HCT116 (cell line): ENCODE results near the gene CCDC126. TPM values are rescaled to one million over a fixed set of nuclear protein-coding genes. Genes with fewer than 3 reads are reported as not detected.

Experiments used
- ATAC-seq: fragments of 200-7000 bp; cut with Tn5 transposase; 2 replicates; pipeline ENCODE4 v1.9.1; 2020; ENCODE audit warnings: mild to moderate bottlenecking, moderate library complexity
- BruUV-seq: library from RNA; stranded (reverse); fragments of 400-500 nt; replicated peaks from 2 replicates; lab custom pipeline; 2021; lab: Mats Ljungman, UMichigan
- CTCF ChIA-PET: fragments of 300-600 bp; sonication (Branson Sonifier 250); formaldehyde crosslinking; loops from one replicate; lab custom pipeline; 2021; ENCODE audit warnings: antibody characterized with exemption; lab: Charles Lee
- POLR2A ChIA-PET: fragments of 300-600, 350-600 bp; sonication (Branson Sonifier 250); formaldehyde crosslinking; loops from one replicate; lab custom pipeline; 2021; ENCODE audit warnings: antibody characterized with exemption; lab: Charles Lee
- RAD21 ChIA-PET, 2 experiments: fragments of 300-600 bp; sonication (Branson Sonifier 250); formaldehyde crosslinking; loops; one replicate each; lab custom pipeline; 2023; ENCODE audit warnings: low total read pairs in 2 of 2; ENCODE audit not compliant: uncharacterized antibody in 2 of 2, unreplicated experiment in 2 of 2, low non-redundant PET in 1 of 2; lab: Charles Lee
- DNase-seq: peaks from one replicate; pipeline ENCODE4 v3.0.0-alpha.2; 2010; ENCODE audit warnings: low read depth, low spot score
- H2AFZ ChIP-seq: fragments of 200-600 bp; shearing (Covaris generic), sonication (generic); 2 replicates; pipeline ENCODE4 v1.6.1; 2017; ENCODE audit warnings: low read depth, mixed run types, mixed read lengths, antibody characterized with exemption, low read length; ENCODE audit not compliant: poor library complexity, severe bottlenecking
- H3K27ac ChIP-seq: 2 replicates; pipeline ENCODE4 v1.5.1; 2012; ENCODE audit warnings: low read depth, low read length
- H3K27me3 ChIP-seq: fragments of 200-600 bp; sonication (generic); 2 replicates; pipeline ENCODE4 v1.6.1; 2016; ENCODE audit warnings: mixed run types, low read length, mixed read lengths; ENCODE audit not compliant: insufficient read depth
- H3K36me3 ChIP-seq, 2 experiments: fragments of 200-500 bp in 1 of 2; fragments of 200-600 bp in 1 of 2; sonication (Bioruptor generic) in 1 of 2; sonication (generic) in 1 of 2; 2 replicates each; pipeline versions ENCODE4 v1.5.1 to v1.6.1; 2014 to 2016; ENCODE audit warnings: low read length in 2 of 2, inconsistent platforms in 1 of 2, mixed read lengths in 1 of 2, mixed run types in 1 of 2; ENCODE audit not compliant: insufficient read depth in 2 of 2, control insufficient read depth in 1 of 2
- H3K4me1 ChIP-seq, 2 experiments: fragments of 200-600 bp in 1 of 2; sonication (generic) in 1 of 2; 2 replicates each; pipeline versions ENCODE4 v1.5.1 to v1.6.1; 2012 to 2017; ENCODE audit warnings: low read length in 2 of 2, inconsistent platforms in 1 of 2, mild to moderate bottlenecking in 1 of 2, mixed read lengths in 1 of 2, mixed run types in 1 of 2, moderate library complexity in 1 of 2; ENCODE audit not compliant: insufficient read depth in 2 of 2, control insufficient read depth in 1 of 2
- H3K4me2 ChIP-seq: fragments of 200-600 bp; sonication (generic); 2 replicates; pipeline ENCODE4 v1.6.1; 2017; ENCODE audit warnings: mixed run types, low read length, mixed read lengths
- H3K4me3 ChIP-seq, 2 experiments: fragments of 200-600 bp in 1 of 2; sonication (generic) in 1 of 2; replicated peaks in 1 of 2; 2 replicates each; pipeline ENCODE4 v1.5.1; 2011 to 2016; ENCODE audit warnings: low read length in 2 of 2, control low read depth in 1 of 2, low read depth in 1 of 2, mild to moderate bottlenecking in 1 of 2, mixed read lengths in 1 of 2, mixed run types in 1 of 2
- H3K79me2 ChIP-seq: fragments of 200-600 bp; sonication (generic); 2 replicates; pipeline ENCODE4 v1.6.1; 2017; ENCODE audit warnings: mild to moderate bottlenecking, mixed run types, low read length, moderate library complexity, mixed read lengths; ENCODE audit not compliant: insufficient read depth
- H3K9ac ChIP-seq: fragments of 200-600 bp; sonication (generic); 2 replicates; pipeline ENCODE4 v1.6.1; 2016; ENCODE audit warnings: low read length, mixed read lengths
- H3K9me2 ChIP-seq: fragments of 200-600 bp; sonication (generic), shearing (Covaris generic); 2 replicates; pipeline ENCODE4 v1.6.1; 2017; ENCODE audit warnings: mixed run types, mild to moderate bottlenecking, moderate library complexity; ENCODE audit not compliant: insufficient read depth
- H3K9me3 ChIP-seq, 2 experiments: fragments of 200-500 bp in 1 of 2; fragments of 200-600 bp in 1 of 2; sonication (Bioruptor generic) in 1 of 2; sonication (generic) in 1 of 2; 2 replicates each; pipeline ENCODE4 v1.6.1; 2014 to 2017; ENCODE audit warnings: low read length in 2 of 2, mixed read lengths in 2 of 2, inconsistent platforms in 1 of 2, low read depth in 1 of 2, mild to moderate bottlenecking in 1 of 2, mixed run types in 1 of 2, moderate library complexity in 1 of 2; ENCODE audit not compliant: control insufficient read depth in 1 of 2, insufficient read depth in 1 of 2
- H4K20me1 ChIP-seq: fragments of 200-600 bp; sonication (generic), shearing (Covaris generic); 2 replicates; pipeline ENCODE4 v1.6.1; 2017; ENCODE audit warnings: mixed run types, mild to moderate bottlenecking, moderate library complexity; ENCODE audit not compliant: insufficient read depth
- EZH2 ChIP-seq: fragments of 200-600 bp; sonication (generic); IDR thresholded peaks from 2 replicates; pipeline ENCODE4 v1.6.1; 2017; ENCODE audit warnings: antibody characterized with exemption, mixed run types
- EZH2phosphoT487 ChIP-seq: fragments of 200-600 bp; IDR thresholded peaks from 2 replicates; pipeline ENCODE4 v1.6.1; 2018; ENCODE audit warnings: antibody characterized with exemption, borderline replicate concordance
- FOSL1 ChIP-seq: IDR thresholded peaks from 2 replicates; pipeline ENCODE4 v1.6.1; 2012; ENCODE audit warnings: low read depth
- JUND ChIP-seq: IDR thresholded peaks from 2 replicates; pipeline ENCODE4 v1.6.1; 2012
- POLR2A ChIP-seq: IDR thresholded peaks from 2 replicates; pipeline ENCODE4 v1.7.0; 2011; ENCODE audit warnings: borderline replicate concordance; ENCODE audit not compliant: insufficient read depth, insufficient read length; ENCODE audit errors: extremely low read depth
- RAD21 ChIP-seq: IDR thresholded peaks from 2 replicates; pipeline ENCODE4 v1.6.1; 2012; ENCODE audit warnings: low read depth, mild to moderate bottlenecking
- TCF7L2 ChIP-seq: IDR thresholded peaks from 2 replicates; pipeline ENCODE4 v1.7.0; 2011; ENCODE audit warnings: borderline replicate concordance, inconsistent platforms; ENCODE audit not compliant: insufficient read depth, insufficient read length; ENCODE audit errors: extremely low read depth
- ZNF274 ChIP-seq: fragments of 200-500 bp; sonication (Bioruptor generic); IDR thresholded peaks from 2 replicates; pipeline ENCODE4 v1.6.1; 2014; ENCODE audit warnings: mild to moderate bottlenecking, low read depth, low read length, inconsistent platforms
- intact Hi-C: fragments of 100-400 bp; cut with micrococcal nuclease; formaldehyde crosslinking; loops from 2 replicates; pipeline ENCODE4 v1.10.0; 2022
- total RNA-seq: library from RNA; stranded (reverse); gene quantifications from one replicate; pipeline ENCODE4 v1.2.1, GENCODE V29; 2021; ENCODE audit not compliant: unreplicated experiment

Gene CCDC126
- total RNA-seq, 1 experiment from 2014 or later = 5.0 TPM

GRCh38 chr7:23586159-23586558, 11.0 kb upstream of the CCDC126 start:
- no peak overlapping the region for H3K4me3 ChIP-seq
- TF ChIP-seq TCF7L2 (no peak), ZNF274 (no peak), POLR2A (no peak), FOSL1 (no peak), JUND (no peak), EZH2 (no peak), EZH2phosphoT487 (no peak)
- no peak overlapping the region for H2AFZ ChIP-seq
- RAD21 ChIA-PET = no interaction called here
- H3K36me3 ChIP-seq = no peaks in the 10 kb centered on the region
- no peak for ATAC-seq
- DNase-seq = no peak
- no peaks in the 10 kb centered on the region for H3K4me1 ChIP-seq
- intact Hi-C loops = no loop called here
- no peaks in the 10 kb centered on the region for H3K9me3 ChIP-seq
- H3K9me2 ChIP-seq = no peaks in the 10 kb centered on the region
- no peaks in the 10 kb centered on the region for H3K27me3 ChIP-seq
- no TSS peak for BruUV-seq
- POLR2A ChIA-PET = no interaction called here
- H3K9ac ChIP-seq = no peak overlapping the region
- H3K4me2 ChIP-seq = no peak overlapping the region
- no peaks in the 10 kb centered on the region for H4K20me1 ChIP-seq
- H3K27ac ChIP-seq = no peak overlapping the region
- no peaks in the 10 kb centered on the region for H3K79me2 ChIP-seq
- CTCF ChIA-PET = no interaction called here

DNA sequence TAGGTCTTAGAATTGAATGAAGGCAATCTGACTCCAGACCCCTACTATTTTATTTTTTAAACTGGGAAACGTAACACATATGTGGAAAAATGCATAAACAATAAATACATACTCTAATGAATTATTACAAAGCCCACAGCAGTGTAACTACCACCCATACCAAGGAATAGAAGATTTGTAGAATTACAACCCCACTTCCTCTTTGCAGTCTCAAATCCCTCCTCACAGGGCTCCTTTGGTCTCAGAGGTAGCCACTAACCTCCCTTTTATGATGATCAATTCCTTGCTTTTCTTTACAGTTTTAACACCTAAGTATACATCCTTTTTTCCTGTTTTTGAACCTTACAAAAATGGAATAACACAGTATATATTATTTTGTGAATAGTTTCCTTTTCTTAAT, 6.7 kb upstream of the CCDC126 start:
- ATAC-seq (no peak), DNase-seq (no peak)
- Histone ChIP-seq H3K27me3 (no peaks in the 10 kb centered on the region), H3K9ac (no peak overlapping the region), H2AFZ (no peak overlapping the region), H3K79me2 (no peaks in the 10 kb centered on the region), H3K27ac (no peak overlapping the region), H4K20me1 (no peaks in the 10 kb centered on the region), H3K4me3 (no peak overlapping the region), H3K4me1 (peaks cover 0 to 10% of the 10 kb centered on the region in 2 experiments; a peak in 2 of 4 replicates)
- CTCF ChIA-PET = no interaction called here
- intact Hi-C loops = no loop called here
- BruUV-seq = no TSS peak
- no peak for TF ChIP-seq RAD21
- no peak for TF ChIP-seq JUND
- TF ChIP-seq EZH2 = no peak
- no peak for TF ChIP-seq ZNF274
- TF ChIP-seq, all 23 proteins: peak for 0
- Histone ChIP-seq H3K4me2 (no peak overlapping the region), H3K9me3 (no peaks in the 10 kb centered on the region), H3K36me3 (no peaks in the 10 kb centered on the region), H3K9me2 (no peaks in the 10 kb centered on the region)
- ChIA-PET RAD21 (no interaction called here), POLR2A (no interaction called here)
